B cell (primary cell): ENCODE data around the gene PAQR6. TPM values are rescaled to one million over a fixed set of nuclear protein-coding genes. Genes with fewer than 3 reads are reported as not detected.

Experiments used
- ATAC-seq: fragments of 200-7000 bp; cut with Tn5 transposase; one replicate; pipeline ENCODE4 v1.10.0; 2021; ENCODE audit warnings: low read depth, mild to moderate bottlenecking, moderate number of reproducible peaks, moderate library complexity
- CTCF ChIA-PET: fragments of 350-600 bp; sonication (Branson Sonifier 250); formaldehyde crosslinking; loops from one replicate; lab custom pipeline; 2021; ENCODE audit warnings: antibody characterized with exemption, inconsistent platforms; lab: Charles Lee
- POLR2A ChIA-PET: fragments of 350-600 bp; sonication (Branson Sonifier 250); formaldehyde crosslinking; loops from one replicate; lab custom pipeline; 2021; ENCODE audit warnings: antibody characterized with exemption; lab: Charles Lee
- DNase-seq: peaks from one replicate; pipeline ENCODE4 v3.0.0; 2013
- H2AFZ ChIP-seq: 2 replicates; pipeline ENCODE4 v1.6.1; 2012; ENCODE audit warnings: mild to moderate bottlenecking, low read depth, low read length; ENCODE audit not compliant: insufficient read depth, poor library complexity, severe bottlenecking
- H3K27ac ChIP-seq, 2 donors: 1 replicate in 1 of 2; 2 replicates in 1 of 2; pipeline ENCODE4 v1.5.1; 2012 to 2013; ENCODE audit warnings: low read length in 2 of 2, mild to moderate bottlenecking in 2 of 2, moderate library complexity in 1 of 2
- H3K27me3 ChIP-seq, 4 experiments: fragments of 200-600 bp in 1 of 4; sonication (generic) in 1 of 4; replicated peaks in 1 of 4; 1 replicate in 2 of 4; 2 replicates in 2 of 4; pipeline versions ENCODE4 v1.6.1 to v1.7.0; 2013 to 2016; ENCODE audit warnings: low read length in 3 of 4, mild to moderate bottlenecking in 2 of 4, mixed read lengths in 1 of 4, moderate library complexity in 1 of 4; ENCODE audit not compliant: insufficient read depth in 4 of 4, control insufficient read depth in 3 of 4; ENCODE audit errors: control extremely low read depth in 1 of 4
- H3K36me3 ChIP-seq, 2 experiments: replicated peaks in 1 of 2; 1 replicate in 1 of 2; 2 replicates in 1 of 2; pipeline versions ENCODE4 v1.6.1 to v1.7.1; 2013; ENCODE audit warnings: low read length in 1 of 2; ENCODE audit not compliant: insufficient read depth in 2 of 2, control insufficient read depth in 1 of 2; ENCODE audit errors: control extremely low read depth in 1 of 2, extremely low read depth in 1 of 2
- H3K4me1 ChIP-seq, 2 donors: fragments of 200-600 bp in 1 of 2; sonication (generic) in 1 of 2; 1 replicate in 1 of 2; 2 replicates in 1 of 2; pipeline versions ENCODE4 v1.5.1 to v1.6.1; 2013 to 2017; ENCODE audit warnings: low read length in 2 of 2; ENCODE audit not compliant: control insufficient read depth in 2 of 2, insufficient read depth in 2 of 2
- H3K4me2 ChIP-seq: replicated peaks from 2 replicates; pipeline ENCODE3; 2012; ENCODE audit warnings: mild to moderate bottlenecking, low read depth, low read length; ENCODE audit not compliant: poor library complexity, severe bottlenecking
- H3K4me3 ChIP-seq, 5 experiments: fragments of 200-600 bp in 1 of 5; sonication (generic) in 1 of 5; 1 replicate in 3 of 5; 2 replicates in 2 of 5; pipeline versions ENCODE4 v1.5.1 to v1.7.0; 2011 to 2016; ENCODE audit warnings: low read length in 4 of 5, mild to moderate bottlenecking in 4 of 5, low read depth in 2 of 5, control low read depth in 1 of 5, moderate library complexity in 1 of 5; ENCODE audit not compliant: insufficient read depth in 1 of 5; ENCODE audit errors: control extremely low read depth in 1 of 5, extremely low read depth in 1 of 5
- H3K79me2 ChIP-seq: fragments of 200-600 bp; sonication (generic); one replicate; pipeline ENCODE4 v1.6.0; 2016; ENCODE audit warnings: low read length; ENCODE audit not compliant: control insufficient read depth, insufficient read depth
- H3K9ac ChIP-seq: fragments of 200-600 bp; sonication (generic); 2 replicates; pipeline ENCODE4 v1.6.1; 2017; ENCODE audit warnings: mild to moderate bottlenecking, low read length, moderate library complexity
- H3K9me3 ChIP-seq, 3 donors: one replicate each; pipeline versions ENCODE4 v1.6.1 to v1.7.1; 2013; ENCODE audit warnings: low read length in 2 of 3; ENCODE audit not compliant: control insufficient read depth in 2 of 3, insufficient read depth in 1 of 3; ENCODE audit errors: control extremely low read depth in 1 of 3
- H4K20me1 ChIP-seq: 2 replicates; pipeline ENCODE4 v1.6.0; 2012; ENCODE audit warnings: mild to moderate bottlenecking, low read length; ENCODE audit not compliant: insufficient read depth, control insufficient read depth, poor library complexity, severe bottlenecking
- H3K27ac Mint-ChIP-seq: one replicate; pipeline ENCODE4 v1.8.0; 2021; ENCODE audit warnings: mixed read lengths
- H3K27me3 Mint-ChIP-seq: one replicate; pipeline ENCODE4 v1.8.0; 2021; ENCODE audit warnings: mixed read lengths
- H3K4me1 Mint-ChIP-seq: one replicate; pipeline ENCODE4 v1.8.0; 2021; ENCODE audit warnings: mixed read lengths
- H3K4me3 Mint-ChIP-seq: one replicate; pipeline ENCODE4 v1.8.0; 2021; ENCODE audit warnings: mixed read lengths
- H3K9me3 Mint-ChIP-seq: one replicate; pipeline ENCODE4 v1.8.0; 2022; ENCODE audit warnings: mixed read lengths; ENCODE audit not compliant: insufficient read depth
- CTCF ChIP-seq: fragments of 200-600 bp; IDR thresholded peaks from one replicate; pipeline ENCODE4 v1.8.0; 2022; ENCODE audit warnings: antibody characterized with exemption, mild to moderate bottlenecking
- EZH2 ChIP-seq: IDR thresholded peaks from 2 replicates; pipeline ENCODE4 v1.6.1; 2012; ENCODE audit warnings: borderline replicate concordance, low read depth, mild to moderate bottlenecking, moderate library complexity, low read length; ENCODE audit not compliant: insufficient read depth, poor library complexity, severe bottlenecking
- WGBS: methylation state at CpG from one replicate; pipeline ENCODE4 v1.1.5; 2013; ENCODE audit warnings: missing lambda C conversion rate; ENCODE audit not compliant: insufficient coverage; 5-methylcytosine and 5-hydroxymethylcytosine counted together
- intact Hi-C: fragments of 100-400 bp; cut with micrococcal nuclease; formaldehyde crosslinking; loops from one replicate; pipeline ENCODE4 v1.10.0; 2022
- polyA plus RNA-seq: library from polyadenylated mRNA; depleted of rRNA; stranded (reverse); fragments of >200 nt; gene quantifications from 2 replicates; pipeline ENCODE4 v1.2.3, GENCODE V29; 2012
- total RNA-seq, 2 donors: library from RNA; stranded (reverse); fragments of 120-200 nt in 1 of 2; gene quantifications; 1 replicate in 1 of 2; 2 replicates in 1 of 2; pipeline versions ENCODE4 v1.2.3 to v1.2.4, GENCODE V29; 2013 to 2022

The PAQR6 gene
- total and polyA plus RNA-seq, 2 donors (not counting 1 experiment from before 2014, with no cell fraction given): 1.3 to 1.8 TPM

GRCh38 chr1:156289857-156290256 is 42.0 kb upstream of the PAQR6 start:
- Histone ChIP-seq H4K20me1 (no peaks in the 10 kb centered on the region), H3K9ac (no peak overlapping the region), H3K27ac (no peak overlapping the region), H3K4me3 (no peak overlapping the region), H3K79me2 (peaks cover 3% of the 10 kb centered on the region), H3K9me3 (no peaks in the 10 kb centered on the region), H3K4me2 (no peak overlapping the region), H3K4me1 (peaks cover 4 to 11% of the 10 kb centered on the region in 2 donors), H2AFZ (no peak overlapping the region), H3K36me3 (peaks cover 0 to 10% of the 10 kb centered on the region in 2 experiments), H3K27me3 (no peaks in the 10 kb centered on the region)
- H3K4me3 Mint-ChIP-seq: no peak overlapping the region
- no peak overlapping the region for H3K27ac Mint-ChIP-seq
- DNase-seq (no peak), ATAC-seq (no peak)
- H3K27me3 Mint-ChIP-seq: no peaks in the 10 kb centered on the region
- intact Hi-C loops: loop anchor here (5.0 kb wide), 1 partner anchor 292 kb away; no protein-coding TSS in a partner anchor
- TF ChIP-seq CTCF: no peak
- TF ChIP-seq EZH2: no peak
- POLR2A ChIA-PET: no interaction called here
- peaks cover 11% of the 10 kb centered on the region for H3K4me1 Mint-ChIP-seq
- H3K9me3 Mint-ChIP-seq: no peaks in the 10 kb centered on the region
- CTCF ChIA-PET: no interaction called here

- no peaks in the 10 kb centered on the region for H3K9me3 Mint-ChIP-seq
- H3K36me3 ChIP-seq: peaks cover 0 to 10% of the 10 kb centered on the region in 2 experiments
- H3K27me3 Mint-ChIP-seq: no peaks in the 10 kb centered on the region
- no peak for ATAC-seq
- POLR2A ChIA-PET: interaction anchor here (0.5 kb wide), 1 partner anchor 1005 kb away, joined by 5 read pairs; no protein-coding TSS in a partner anchor
- no peak overlapping the region for H3K27ac ChIP-seq
- H3K9ac ChIP-seq: no peak overlapping the region
- TF ChIP-seq EZH2 (no peak), CTCF (no peak)
- H2AFZ ChIP-seq: no peak overlapping the region
- no peaks in the 10 kb centered on the region for H3K27me3 ChIP-seq
- no peak overlapping the region for H3K27ac Mint-ChIP-seq
- peaks cover 19 to 27% of the 10 kb centered on the region in 2 donors for H3K4me1 ChIP-seq
- H3K9me3 ChIP-seq: no peaks in the 10 kb centered on the region
- CTCF ChIA-PET: interaction anchor here (0.6 kb wide), 1 partner anchor 694 kb away, joined by 3 read pairs; no protein-coding TSS in a partner anchor
- H3K4me3 Mint-ChIP-seq: no peak overlapping the region
- intact Hi-C loops: no loop called here
- H4K20me1 ChIP-seq: peaks cover 5% of the 10 kb centered on the region
- 100% methylated on average over 2 of the region's 8 CpGs for WGBS
- no peak overlapping the region for H3K4me3 ChIP-seq
- H3K4me1 Mint-ChIP-seq: peaks cover 29% of the 10 kb centered on the region
- H3K79me2 ChIP-seq: peaks cover 34% of the 10 kb centered on the region
- H3K4me2 ChIP-seq: no peak overlapping the region
- DNase-seq: no peak
Observed at GRCh38 chr1:156286061-156286460, 38.2 kb upstream of the PAQR6 start.
